Liver (tissue), 9 donors: ENCODE results near the gene INTS12. TPM values are rescaled to one million over a fixed set of nuclear protein-coding genes. Genes with fewer than 3 reads are reported as not detected.

Experiments
- DNase-seq: peaks from one replicate; pipeline ENCODE4 v3.0.0-alpha.2; 2017; ENCODE audit warnings: low spot score
- H3K27ac ChIP-seq, 2 donors: one replicate each; pipeline ENCODE4 v1.7.0; 2013; ENCODE audit warnings: inconsistent platforms in 2 of 2, low read length in 2 of 2, control low read depth in 1 of 2, low read depth in 1 of 2, mild to moderate bottlenecking in 1 of 2
- H3K27me3 ChIP-seq, 4 donors: one replicate each; pipeline versions ENCODE4 v1.6.1 to v1.7.0; 2013; ENCODE audit warnings: low read length in 3 of 4, inconsistent platforms in 1 of 4, mild to moderate bottlenecking in 1 of 4, moderate library complexity in 1 of 4; ENCODE audit not compliant: control insufficient read depth in 4 of 4, insufficient read depth in 4 of 4
- H3K36me3 ChIP-seq, 4 donors: one replicate each; pipeline versions ENCODE4 v1.6.1 to v1.7.0; 2013; ENCODE audit warnings: low read length in 3 of 4, mild to moderate bottlenecking in 3 of 4, low read depth in 1 of 4, moderate library complexity in 1 of 4; ENCODE audit not compliant: control insufficient read depth in 4 of 4, insufficient read depth in 3 of 4
- H3K4me1 ChIP-seq, 4 donors: one replicate each; pipeline versions ENCODE4 v1.6.1 to v1.7.0; 2013; ENCODE audit warnings: low read length in 3 of 4, mild to moderate bottlenecking in 3 of 4, moderate library complexity in 1 of 4; ENCODE audit not compliant: control insufficient read depth in 4 of 4, insufficient read depth in 4 of 4
- H3K4me3 ChIP-seq, 3 donors: one replicate each; pipeline versions ENCODE4 v1.6.1 to v1.7.0; 2013; ENCODE audit warnings: low read length in 3 of 3, control low read depth in 1 of 3, low read depth in 1 of 3, mild to moderate bottlenecking in 1 of 3
- H3K9ac ChIP-seq, 2 donors: one replicate each; pipeline ENCODE4 v1.7.0; 2013; ENCODE audit warnings: low read length in 2 of 2, mild to moderate bottlenecking in 2 of 2, moderate library complexity in 2 of 2, control low read depth in 1 of 2, low read depth in 1 of 2
- H3K9me3 ChIP-seq, 4 donors: one replicate each; pipeline versions ENCODE4 v1.6.1 to v1.7.0; 2013; ENCODE audit warnings: low read length in 3 of 4; ENCODE audit not compliant: control insufficient read depth in 4 of 4
- ATF3 ChIP-seq: IDR thresholded peaks from 2 replicates; pipeline ENCODE4 v1.6.1; 2016; ENCODE audit warnings: antibody characterized with exemption
- CTCF ChIP-seq: fragments of 150-350 bp; IDR thresholded peaks from 2 replicates; pipeline ENCODE4 v1.5.1; 2017; ENCODE audit warnings: improper control_type of control experiment, low read depth, low read length; ENCODE audit not compliant: missing input control
- EGR1 ChIP-seq, 2 donors: IDR thresholded peaks; 2 replicates each; pipeline ENCODE4 v1.6.1; 2016 to 2018; ENCODE audit warnings: antibody characterized with exemption in 2 of 2, low read depth in 2 of 2
- FOXA1 ChIP-seq: IDR thresholded peaks from 2 replicates; pipeline ENCODE4 v1.6.1; 2016; ENCODE audit warnings: antibody characterized with exemption
- FOXA2 ChIP-seq: IDR thresholded peaks from 2 replicates; pipeline ENCODE4 v1.6.1; 2016; ENCODE audit warnings: antibody characterized with exemption
- GABPA ChIP-seq, 2 donors: IDR thresholded peaks in 1 of 2; conservative IDR thresholded peaks in 1 of 2; 2 replicates each; pipeline ENCODE4 v1.6.1; 2016; ENCODE audit warnings: antibody characterized with exemption in 2 of 2, mild to moderate bottlenecking in 1 of 2, moderate library complexity in 1 of 2
- HNF4A ChIP-seq, 2 donors: conservative IDR thresholded peaks; 2 replicates each; pipeline ENCODE4 v1.6.1; 2016; ENCODE audit warnings: antibody characterized with exemption in 2 of 2, mild to moderate bottlenecking in 2 of 2
- JUND ChIP-seq, 2 donors: IDR thresholded peaks; 2 replicates each; pipeline ENCODE4 v1.6.1; 2016; ENCODE audit warnings: antibody characterized with exemption in 2 of 2
- MAX ChIP-seq: IDR thresholded peaks from 2 replicates; pipeline ENCODE4 v1.6.1; 2016; ENCODE audit warnings: antibody characterized with exemption
- NR2F2 ChIP-seq: IDR thresholded peaks from 2 replicates; pipeline ENCODE4 v1.6.1; 2016; ENCODE audit warnings: antibody characterized with exemption
- RAD21 ChIP-seq, 2 donors: IDR thresholded peaks; 2 replicates each; pipeline ENCODE4 v1.6.1; 2016; ENCODE audit warnings: antibody characterized with exemption in 2 of 2, mild to moderate bottlenecking in 2 of 2
- REST ChIP-seq: IDR thresholded peaks from 2 replicates; pipeline ENCODE4 v1.6.1; 2016; ENCODE audit warnings: antibody characterized with exemption, mild to moderate bottlenecking
- RXRA ChIP-seq, 2 donors: IDR thresholded peaks; 2 replicates each; pipeline ENCODE4 v1.6.1; 2017 to 2018; ENCODE audit warnings: antibody characterized with exemption in 2 of 2, mild to moderate bottlenecking in 1 of 2
- SP1 ChIP-seq: IDR thresholded peaks from 2 replicates; pipeline ENCODE4 v1.6.1; 2018; ENCODE audit warnings: antibody characterized with exemption, mild to moderate bottlenecking
- TAF1 ChIP-seq: conservative IDR thresholded peaks from 2 replicates; pipeline ENCODE4 v1.6.1; 2016; ENCODE audit warnings: antibody characterized with exemption, mild to moderate bottlenecking
- YY1 ChIP-seq: IDR thresholded peaks from 2 replicates; pipeline ENCODE4 v1.6.1; 2016; ENCODE audit warnings: antibody characterized with exemption, mild to moderate bottlenecking
- ZBTB33 ChIP-seq: IDR thresholded peaks from 2 replicates; pipeline ENCODE4 v1.6.1; 2016; ENCODE audit warnings: antibody characterized with exemption
- WGBS: extraction: QIAGEN DNeasy Blood & Tissue Kit; methylation state at CpG from one replicate; pipeline ENCODE4 v1.1.7; 2013; 5-methylcytosine and 5-hydroxymethylcytosine counted together
- polyA plus RNA-seq, 2 donors: library from polyadenylated mRNA; stranded (reverse) in 1 of 2; unstranded in 1 of 2; fragments of 200-250 nt in 1 of 2; fragments of >200 nt in 1 of 2; fragmentation: Nextera tagmentation in 1 of 2; extraction: Ambion mirVana in 1 of 2; gene quantifications; one replicate each; pipeline versions ENCODE4 v1.2.1 to v1.2.3, GENCODE V29; 2013 to 2015
- total RNA-seq, 2 donors: library from RNA; depleted of rRNA; stranded (reverse); fragments of >200 nt; gene quantifications; one replicate each; pipeline ENCODE4 v1.2.3, GENCODE V29; 2014
- donor health status: healthy.
- donor health status: healthy.
- donor health status: healthy.
- donor health status: healthy.
- donor health status: healthy.

The INTS12 gene
- total and polyA plus RNA-seq, 4 donors, result 9.4 to 16.4 (median 13.5) TPM

GRCh38 chr4:105679186-105679585 is 29.3 kb downstream of the INTS12 start:
- TF ChIP-seq NR2F2 (no peak), HNF4A (conservative IDR thresholded peaks at IDR 0.05) (peak in 1 of 2 donors; percentile 5), RAD21 (IDR thresholded peaks at IDR 0.05) (no peak), MAX (no peak), TAF1 (no peak), JUND (IDR thresholded peaks at IDR 0.05) (no peak), ZBTB33 (no peak), REST (no peak), FOXA2 (peak; percentile 7), RXRA (IDR thresholded peaks at IDR 0.05) (peak; percentile 40 to 60), EGR1 (IDR thresholded peaks at IDR 0.05; ENCODE audit: low read depth in 2 of 2) (no peak), FOXA1 (no peak), CTCF (no peak), ATF3 (no peak), SP1 (peak; percentile 40), GABPA (IDR thresholded peaks at IDR 0.05 in 1 of 2, conservative IDR thresholded peaks at IDR 0.05 in 1 of 2) (no peak), YY1 (peak; percentile 12)
- no peaks in the 10 kb centered on the region for H3K27me3 ChIP-seq
- peaks cover 0 to 17% (median 8%) of the 10 kb centered on the region in 4 donors for H3K36me3 ChIP-seq
- H3K9me3 ChIP-seq, result no peaks in the 10 kb centered on the region
- peaks cover 0 to 5% (median 3%) of the 10 kb centered on the region in 4 donors for H3K4me1 ChIP-seq
- no peak overlapping the region for H3K4me3 ChIP-seq
- H3K9ac ChIP-seq, result no peak overlapping the region
- no peak for DNase-seq
- H3K27ac ChIP-seq, result no peak overlapping the region
- 47% methylated on average over 2 of the region's 2 CpGs for WGBS

- Histone ChIP-seq H3K9ac (no peak overlapping the region), H3K4me1 (peaks cover 0 to 5% (median 3%) of the 10 kb centered on the region in 4 donors), H3K9me3 (no peaks in the 10 kb centered on the region), H3K4me3 (no peak overlapping the region), H3K36me3 (peaks cover 0 to 10% (median 3%) of the 10 kb centered on the region in 4 donors), H3K27ac (no peak overlapping the region), H3K27me3 (no peaks in the 10 kb centered on the region)
- no peak for DNase-seq
- TF ChIP-seq NR2F2 (no peak), GABPA (IDR thresholded peaks at IDR 0.05 in 1 of 2, conservative IDR thresholded peaks at IDR 0.05 in 1 of 2) (no peak), TAF1 (no peak), ATF3 (no peak), RAD21 (IDR thresholded peaks at IDR 0.05) (no peak), JUND (IDR thresholded peaks at IDR 0.05) (no peak), RXRA (IDR thresholded peaks at IDR 0.05) (no peak)
- WGBS, result 73% methylated on average over 2 of the region's 2 CpGs
Observed at GRCh38 chr4:105677709-105678108, 30.8 kb downstream of the INTS12 start.
